OCI-LY1 (cell line): Measurements from ENCODE around the gene PTK7.

Experiments
- EZH2 ChIP-seq: fragments of 200-600 bp; sonication (generic), shearing (Covaris generic); IDR thresholded peaks from 2 replicates; pipeline ENCODE4 v1.8.0; 2017; ENCODE audit warnings: borderline replicate concordance, mixed run types, mild to moderate bottlenecking, antibody characterized with exemption, low read length, moderate library complexity, mixed read lengths
- TF ChIP-seq, protein P1 (sequence below): fragments of 200-600 bp; sonication (generic), shearing (Covaris generic); IDR thresholded peaks from 2 replicates; pipeline ENCODE4 v1.5.1; 2017; ENCODE audit warnings: mild to moderate bottlenecking, antibody characterized with exemption, low read length, moderate library complexity, mixed read lengths

DNA sequence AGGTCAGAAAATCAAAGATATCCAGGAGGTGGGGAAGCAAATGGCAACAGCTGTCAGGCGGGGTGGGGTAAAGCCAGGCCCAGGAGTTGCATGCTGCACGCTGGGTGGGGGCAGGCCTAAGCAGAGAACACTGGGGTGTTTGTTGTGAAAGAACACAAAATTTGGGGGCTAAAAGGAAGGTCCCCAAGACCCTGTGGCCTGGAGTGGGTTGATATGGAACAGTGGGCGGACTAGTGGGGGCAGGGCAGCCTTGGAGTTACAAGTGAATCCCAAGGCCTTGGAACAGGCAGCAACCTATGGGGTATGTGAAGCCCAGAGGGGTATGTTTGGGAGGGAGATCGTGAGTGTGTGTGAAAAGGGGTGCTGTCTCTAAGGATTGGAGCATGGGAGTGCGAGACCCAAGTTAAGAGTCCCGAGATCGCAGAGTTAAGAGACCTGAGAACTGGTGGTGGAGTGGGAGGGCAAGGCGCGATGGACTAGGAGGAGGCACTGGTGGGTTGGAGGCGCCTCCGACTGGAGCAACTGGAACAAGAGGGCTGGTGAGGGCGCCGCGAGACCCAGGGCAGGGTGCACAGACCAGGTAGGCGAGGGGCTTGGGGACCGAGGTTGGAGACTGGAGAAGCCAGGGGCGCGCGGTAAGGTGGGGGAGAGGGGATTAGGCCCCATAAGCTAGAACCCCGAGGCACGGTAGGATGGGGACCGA is 23.1 kb upstream of the PTK7 start:
- no peak for TF ChIP-seq EZH2
- TF ChIP-seq, protein P1, sequence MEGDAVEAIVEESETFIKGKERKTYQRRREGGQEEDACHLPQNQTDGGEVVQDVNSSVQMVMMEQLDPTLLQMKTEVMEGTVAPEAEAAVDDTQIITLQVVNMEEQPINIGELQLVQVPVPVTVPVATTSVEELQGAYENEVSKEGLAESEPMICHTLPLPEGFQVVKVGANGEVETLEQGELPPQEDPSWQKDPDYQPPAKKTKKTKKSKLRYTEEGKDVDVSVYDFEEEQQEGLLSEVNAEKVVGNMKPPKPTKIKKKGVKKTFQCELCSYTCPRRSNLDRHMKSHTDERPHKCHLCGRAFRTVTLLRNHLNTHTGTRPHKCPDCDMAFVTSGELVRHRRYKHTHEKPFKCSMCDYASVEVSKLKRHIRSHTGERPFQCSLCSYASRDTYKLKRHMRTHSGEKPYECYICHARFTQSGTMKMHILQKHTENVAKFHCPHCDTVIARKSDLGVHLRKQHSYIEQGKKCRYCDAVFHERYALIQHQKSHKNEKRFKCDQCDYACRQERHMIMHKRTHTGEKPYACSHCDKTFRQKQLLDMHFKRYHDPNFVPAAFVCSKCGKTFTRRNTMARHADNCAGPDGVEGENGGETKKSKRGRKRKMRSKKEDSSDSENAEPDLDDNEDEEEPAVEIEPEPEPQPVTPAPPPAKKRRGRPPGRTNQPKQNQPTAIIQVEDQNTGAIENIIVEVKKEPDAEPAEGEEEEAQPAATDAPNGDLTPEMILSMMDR, result no peak
